HEK293 (cell line): ENCODE data around the gene MBLAC2.

Experiments used
- GLI2 ChIP-seq: fragments of 450-650 bp; formaldehyde crosslinking; IDR thresholded peaks from 2 replicates; pipeline ENCODE4; 2017; ENCODE audit warnings: missing biosample characterization, missing genetic modification characterization, low read depth, borderline replicate concordance
- IKZF3 ChIP-seq: fragments of 450-650 bp; IDR thresholded peaks from 2 replicates; pipeline ENCODE4 v1.5.0; 2018; ENCODE audit warnings: missing biosample characterization, mild to moderate bottlenecking, missing genetic modification characterization, moderate library complexity
- SP7 ChIP-seq: fragments of 450-650 bp; formaldehyde crosslinking; IDR thresholded peaks from 2 replicates; pipeline ENCODE4 v1.5.1; 2016; ENCODE audit warnings: missing biosample characterization, missing genetic modification characterization
- ZBTB20 ChIP-seq: fragments of 450-650 bp; formaldehyde crosslinking; IDR thresholded peaks from 2 replicates; pipeline ENCODE4 v1.5.1; 2016; ENCODE audit warnings: missing biosample characterization, missing genetic modification characterization
- ZFP3 ChIP-seq: fragments of 450-650 bp; formaldehyde crosslinking; IDR thresholded peaks from 2 replicates; pipeline ENCODE4 v1.5.1; 2016; ENCODE audit warnings: low read depth, missing biosample characterization, missing genetic modification characterization
- ZNF140 ChIP-seq: fragments of 450-650 bp; formaldehyde crosslinking; IDR thresholded peaks from 2 replicates; pipeline ENCODE4 v1.5.1; 2016; ENCODE audit warnings: missing biosample characterization, missing genetic modification characterization
- ZNF248 ChIP-seq: fragments of 450-650 bp; formaldehyde crosslinking; IDR thresholded peaks from 2 replicates; pipeline ENCODE4 v1.5.1; 2017; ENCODE audit warnings: missing biosample characterization, missing genetic modification characterization
- ZNF335 ChIP-seq: fragments of 450-650 bp; formaldehyde crosslinking; conservative IDR thresholded peaks from 2 replicates; pipeline ENCODE4 v1.5.1; 2016; ENCODE audit warnings: missing biosample characterization, missing genetic modification characterization
- ZNF521 ChIP-seq: fragments of 450-650 bp; formaldehyde crosslinking; IDR thresholded peaks from 2 replicates; pipeline ENCODE4 v1.5.1; 2017; ENCODE audit warnings: missing biosample characterization, mild to moderate bottlenecking, missing genetic modification characterization
- TF ChIP-seq, protein P1 (sequence below): fragments of 450-650 bp; formaldehyde crosslinking; IDR thresholded peaks from 2 replicates; pipeline ENCODE4 v1.5.1; 2016; ENCODE audit warnings: missing biosample characterization, missing genetic modification characterization
- TF ChIP-seq, protein P2 (sequence below): fragments of 450-650 bp; IDR thresholded peaks from 2 replicates; pipeline ENCODE4 v1.5.1; 2018; ENCODE audit warnings: missing biosample characterization, mild to moderate bottlenecking, missing genetic modification characterization
- TF ChIP-seq, protein P3 (sequence below): fragments of 450-650 bp; formaldehyde crosslinking; IDR thresholded peaks from 2 replicates; pipeline ENCODE4 v1.5.1; 2017; ENCODE audit warnings: missing biosample characterization, missing genetic modification characterization

The MBLAC2 gene

DNA sequence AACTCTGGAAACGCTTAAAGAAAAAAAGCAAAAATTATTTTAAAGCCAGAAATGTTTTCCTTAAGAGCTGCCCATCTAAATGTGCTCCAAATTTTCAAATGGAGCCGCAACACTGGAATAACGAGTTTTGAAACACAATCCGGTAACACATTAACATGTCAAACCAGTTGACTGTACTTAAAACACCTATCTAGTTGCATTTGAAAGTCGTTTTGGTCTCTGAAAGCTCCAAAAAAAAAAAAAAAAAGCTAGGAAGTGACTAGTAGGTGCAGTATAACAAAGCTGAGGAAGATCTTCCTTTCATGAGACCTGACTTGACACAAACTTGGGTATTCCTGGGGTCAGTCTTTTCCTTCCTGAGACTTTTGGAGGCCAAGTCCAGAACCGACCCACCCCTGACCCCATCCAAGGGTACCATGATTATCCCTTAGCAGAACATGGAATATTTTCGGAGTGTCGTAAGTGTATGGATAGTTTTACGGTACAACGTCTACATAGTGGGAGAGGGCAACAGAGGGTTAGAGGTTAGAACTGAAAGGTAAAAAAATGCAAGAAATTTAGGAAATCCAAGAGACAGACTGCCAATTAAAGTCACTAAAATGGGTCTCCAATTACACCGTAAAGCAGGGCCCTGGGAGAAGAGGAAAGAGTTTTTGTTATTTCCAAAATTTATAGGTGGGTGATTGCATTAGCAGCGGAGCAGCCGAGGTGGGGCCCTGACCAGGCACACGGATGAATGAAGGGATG lies 65.8 kb downstream of the MBLAC2 start (continued):
- TF ChIP-seq GLI2 (tag by site-specific recombination): no peak
- peak; percentile 72; the same call in 1 of the 2 replicates for TF ChIP-seq ZNF335 (tag by site-specific recombination)
- 0 out of 2 replicates have a peak, but pooled peaks have one; percentile 11 for TF ChIP-seq IKZF3 (tag by site-specific recombination)
- TF ChIP-seq ZNF248 (tag by site-specific recombination): no peak
- no peak for TF ChIP-seq ZNF521 (tag by site-specific recombination)
- TF ChIP-seq, protein P1, sequence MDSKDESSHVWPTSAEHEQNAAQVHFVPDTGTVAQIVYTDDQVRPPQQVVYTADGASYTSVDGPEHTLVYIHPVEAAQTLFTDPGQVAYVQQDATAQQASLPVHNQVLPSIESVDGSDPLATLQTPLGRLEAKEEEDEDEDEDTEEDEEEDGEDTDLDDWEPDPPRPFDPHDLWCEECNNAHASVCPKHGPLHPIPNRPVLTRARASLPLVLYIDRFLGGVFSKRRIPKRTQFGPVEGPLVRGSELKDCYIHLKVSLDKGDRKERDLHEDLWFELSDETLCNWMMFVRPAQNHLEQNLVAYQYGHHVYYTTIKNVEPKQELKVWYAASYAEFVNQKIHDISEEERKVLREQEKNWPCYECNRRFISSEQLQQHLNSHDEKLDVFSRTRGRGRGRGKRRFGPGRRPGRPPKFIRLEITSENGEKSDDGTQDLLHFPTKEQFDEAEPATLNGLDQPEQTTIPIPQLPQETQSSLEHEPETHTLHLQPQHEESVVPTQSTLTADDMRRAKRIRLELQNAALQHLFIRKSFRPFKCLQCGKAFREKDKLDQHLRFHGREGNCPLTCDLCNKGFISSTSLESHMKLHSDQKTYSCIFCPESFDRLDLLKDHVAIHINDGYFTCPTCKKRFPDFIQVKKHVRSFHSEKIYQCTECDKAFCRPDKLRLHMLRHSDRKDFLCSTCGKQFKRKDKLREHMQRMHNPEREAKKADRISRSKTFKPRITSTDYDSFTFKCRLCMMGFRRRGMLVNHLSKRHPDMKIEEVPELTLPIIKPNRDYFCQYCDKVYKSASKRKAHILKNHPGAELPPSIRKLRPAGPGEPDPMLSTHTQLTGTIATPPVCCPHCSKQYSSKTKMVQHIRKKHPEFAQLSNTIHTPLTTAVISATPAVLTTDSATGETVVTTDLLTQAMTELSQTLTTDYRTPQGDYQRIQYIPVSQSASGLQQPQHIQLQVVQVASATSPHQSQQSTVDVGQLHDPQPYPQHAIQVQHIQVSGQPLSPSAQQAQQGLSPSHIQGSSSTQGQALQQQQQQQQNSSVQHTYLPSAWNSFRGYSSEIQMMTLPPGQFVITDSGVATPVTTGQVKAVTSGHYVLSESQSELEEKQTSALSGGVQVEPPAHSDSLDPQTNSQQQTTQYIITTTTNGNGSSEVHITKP (tag by site-specific recombination): peak; percentile 77; the same call in 1 of the 2 replicates
- no peak for TF ChIP-seq SP7 (tag by site-specific recombination)
- TF ChIP-seq ZBTB20: 0 out of 2 replicates have a peak, but pooled peaks have one; percentile 76
- TF ChIP-seq, protein P2, sequence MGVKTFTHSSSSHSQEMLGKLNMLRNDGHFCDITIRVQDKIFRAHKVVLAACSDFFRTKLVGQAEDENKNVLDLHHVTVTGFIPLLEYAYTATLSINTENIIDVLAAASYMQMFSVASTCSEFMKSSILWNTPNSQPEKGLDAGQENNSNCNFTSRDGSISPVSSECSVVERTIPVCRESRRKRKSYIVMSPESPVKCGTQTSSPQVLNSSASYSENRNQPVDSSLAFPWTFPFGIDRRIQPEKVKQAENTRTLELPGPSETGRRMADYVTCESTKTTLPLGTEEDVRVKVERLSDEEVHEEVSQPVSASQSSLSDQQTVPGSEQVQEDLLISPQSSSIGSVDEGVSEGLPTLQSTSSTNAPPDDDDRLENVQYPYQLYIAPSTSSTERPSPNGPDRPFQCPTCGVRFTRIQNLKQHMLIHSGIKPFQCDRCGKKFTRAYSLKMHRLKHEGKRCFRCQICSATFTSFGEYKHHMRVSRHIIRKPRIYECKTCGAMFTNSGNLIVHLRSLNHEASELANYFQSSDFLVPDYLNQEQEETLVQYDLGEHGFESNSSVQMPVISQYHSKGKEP: no peak
- TF ChIP-seq ZNF140: no peak
- TF ChIP-seq, protein P3, sequence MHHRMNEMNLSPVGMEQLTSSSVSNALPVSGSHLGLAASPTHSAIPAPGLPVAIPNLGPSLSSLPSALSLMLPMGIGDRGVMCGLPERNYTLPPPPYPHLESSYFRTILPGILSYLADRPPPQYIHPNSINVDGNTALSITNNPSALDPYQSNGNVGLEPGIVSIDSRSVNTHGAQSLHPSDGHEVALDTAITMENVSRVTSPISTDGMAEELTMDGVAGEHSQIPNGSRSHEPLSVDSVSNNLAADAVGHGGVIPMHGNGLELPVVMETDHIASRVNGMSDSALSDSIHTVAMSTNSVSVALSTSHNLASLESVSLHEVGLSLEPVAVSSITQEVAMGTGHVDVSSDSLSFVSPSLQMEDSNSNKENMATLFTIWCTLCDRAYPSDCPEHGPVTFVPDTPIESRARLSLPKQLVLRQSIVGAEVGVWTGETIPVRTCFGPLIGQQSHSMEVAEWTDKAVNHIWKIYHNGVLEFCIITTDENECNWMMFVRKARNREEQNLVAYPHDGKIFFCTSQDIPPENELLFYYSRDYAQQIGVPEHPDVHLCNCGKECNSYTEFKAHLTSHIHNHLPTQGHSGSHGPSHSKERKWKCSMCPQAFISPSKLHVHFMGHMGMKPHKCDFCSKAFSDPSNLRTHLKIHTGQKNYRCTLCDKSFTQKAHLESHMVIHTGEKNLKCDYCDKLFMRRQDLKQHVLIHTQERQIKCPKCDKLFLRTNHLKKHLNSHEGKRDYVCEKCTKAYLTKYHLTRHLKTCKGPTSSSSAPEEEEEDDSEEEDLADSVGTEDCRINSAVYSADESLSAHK (tag by site-specific recombination): no peak
- no peak for TF ChIP-seq ZFP3 (tag by site-specific recombination)
